H1 (cell line): ENCODE measurements around the gene IL21. TPM values are rescaled to one million over a fixed set of nuclear protein-coding genes. Genes with fewer than 3 reads are reported as not detected.

Experiments
- EZH2 ChIP-seq: fragments of 200-600 bp; sonication (generic); IDR thresholded peaks from 2 replicates; pipeline ENCODE4 v1.7.1; 2012; ENCODE audit warnings: low read depth, mild to moderate bottlenecking, moderate library complexity, low read length, inconsistent platforms; ENCODE audit not compliant: severe bottlenecking
- FOSL1 ChIP-seq: IDR thresholded peaks from 2 replicates; pipeline ENCODE4 v1.6.1; 2011; ENCODE audit warnings: mild to moderate bottlenecking, low read depth, low read length, moderate library complexity; ENCODE audit not compliant: insufficient read depth
- KDM5A ChIP-seq: fragments of 200-600 bp; IDR thresholded peaks from 2 replicates; pipeline ENCODE4 v1.7.1; 2012; ENCODE audit warnings: mild to moderate bottlenecking, low read length, inconsistent platforms, mixed read lengths
- TAF7 ChIP-seq: optimal IDR thresholded peaks from 2 replicates; pipeline ENCODE3; 2011; ENCODE audit warnings: low read depth, mild to moderate bottlenecking, inconsistent platforms, low read length, moderate library complexity, borderline replicate concordance
- TBP ChIP-seq: IDR thresholded peaks from 2 replicates; pipeline ENCODE4 v1.6.1; 2011; ENCODE audit warnings: low read depth, low read length, improper control_type of control experiment
- polyA plus RNA-seq, 7 experiments: library from polyadenylated mRNA; depleted of rRNA in 3 of 7; stranded (reverse) in 5 of 7; unstranded in 2 of 7; fragments of >200 nt in 5 of 7; fragments of 200-250 nt in 2 of 7; gene quantifications; 1 replicate in 5 of 7; 2 replicates in 1 of 7; 4 replicates in 1 of 7; pipeline versions ENCODE4 v1.2.1 to v1.2.3, GENCODE V29; 2011 to 2013; ENCODE audit warnings: missing spikeins in 2 of 7, mixed read lengths in 2 of 7
- total RNA-seq: library from RNA; stranded (reverse); fragmentation: NEBNext Ultra II Directional; extraction: Animal tissue kit (Norgen Biotek cat#: 25700); gene quantifications from 2 replicates; pipeline ENCODE4 v1.2.1, GENCODE V29; 2021

IL21 gene
- total and polyA plus RNA-seq, 2 of the 8 experiments (the other 6 are each of a cell fraction or from before 2014, with no cell fraction given) = not detected

- TF ChIP-seq KDM5A (no peak), FOSL1 (no peak), TAF7 (no peak), TBP (no peak), EZH2 (no peak)
Observed at GRCh38 chr4:122669911-122670738, 49.3 kb upstream of the IL21 start (continued).
